ENCODE data around the gene RB1. TPM values are rescaled to one million over a fixed set of nuclear protein-coding genes. Genes with fewer than 3 reads are reported as not detected.

RB1 gene
- total and polyA plus RNA-seq, 2 donors (not counting 1 experiment from before 2014, with no cell fraction given), result 24.0 to 70.4 TPM

DNA sequence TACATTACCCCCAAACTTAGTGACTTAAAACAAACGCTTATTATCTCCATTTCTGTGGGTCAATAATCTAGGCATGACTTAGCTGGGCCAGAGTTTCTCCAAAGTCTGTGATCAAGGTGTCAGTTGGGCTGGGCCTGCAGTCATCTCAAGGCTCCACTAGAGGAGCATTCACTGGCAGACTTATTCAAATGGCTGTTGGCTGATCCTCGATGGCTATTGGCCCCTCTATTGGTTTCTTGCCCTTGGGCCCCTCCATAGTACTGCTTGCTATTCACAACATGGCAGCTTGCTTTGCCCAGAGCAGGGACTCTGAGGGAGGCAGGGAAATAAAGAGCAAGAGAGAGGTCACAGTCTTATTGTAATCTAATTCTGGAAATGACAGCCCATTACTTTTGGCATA, 171.7 kb downstream of the RB1 start:
- Histone ChIP-seq H3K4me2 (replicated peaks; ENCODE audit: low read depth, low read length, poor library complexity, severe bottlenecking) (no peak overlapping the region), H3K4me3 (ENCODE audit: control extremely low read depth in 1 of 5, extremely low read depth in 1 of 5, insufficient read depth in 1 of 5, low read depth in 2 of 5, low read length in 4 of 5) (no peak overlapping the region), H3K36me3 (replicated peaks in 1 of 2; ENCODE audit: control extremely low read depth in 1 of 2, control insufficient read depth in 1 of 2, extremely low read depth in 1 of 2, insufficient read depth in 2 of 2, low read length in 1 of 2) (peaks cover 16 to 27% of the 10 kb centered on the region in 2 experiments), H3K4me1 (ENCODE audit: control insufficient read depth in 2 of 2, insufficient read depth in 2 of 2, low read length in 2 of 2) (no peaks in the 10 kb centered on the region), H3K9me3 (ENCODE audit: control extremely low read depth in 1 of 3, control insufficient read depth in 2 of 3, insufficient read depth in 1 of 3, low read length in 2 of 3) (no peaks in the 10 kb centered on the region), H3K27ac (ENCODE audit: low read length in 2 of 2) (no peak overlapping the region), H3K79me2 (ENCODE audit: control insufficient read depth, insufficient read depth, low read length) (no peaks in the 10 kb centered on the region), H2AFZ (ENCODE audit: insufficient read depth, low read depth, low read length, poor library complexity, severe bottlenecking) (no peak overlapping the region), H3K9ac (ENCODE audit: low read length) (no peak overlapping the region), H4K20me1 (ENCODE audit: control insufficient read depth, insufficient read depth, low read length, poor library complexity, severe bottlenecking) (peaks cover 4% of the 10 kb centered on the region), H3K27me3 (replicated peaks in 1 of 4; ENCODE audit: control extremely low read depth in 1 of 4, control insufficient read depth in 3 of 4, insufficient read depth in 4 of 4, low read length in 3 of 4) (no peaks in the 10 kb centered on the region)
- whole genome bisulfite sequencing (ENCODE audit: insufficient coverage), result 100% methylated on average over 2 of the region's 2 CpGs
- ChIA-PET CTCF (interaction anchor here (3.5 kb wide), 1 partner anchor 105 kb away, joined by 12 read pairs; no protein-coding TSS in a partner anchor), POLR2A (no interaction called here)
- TF ChIP-seq, protein P1, sequence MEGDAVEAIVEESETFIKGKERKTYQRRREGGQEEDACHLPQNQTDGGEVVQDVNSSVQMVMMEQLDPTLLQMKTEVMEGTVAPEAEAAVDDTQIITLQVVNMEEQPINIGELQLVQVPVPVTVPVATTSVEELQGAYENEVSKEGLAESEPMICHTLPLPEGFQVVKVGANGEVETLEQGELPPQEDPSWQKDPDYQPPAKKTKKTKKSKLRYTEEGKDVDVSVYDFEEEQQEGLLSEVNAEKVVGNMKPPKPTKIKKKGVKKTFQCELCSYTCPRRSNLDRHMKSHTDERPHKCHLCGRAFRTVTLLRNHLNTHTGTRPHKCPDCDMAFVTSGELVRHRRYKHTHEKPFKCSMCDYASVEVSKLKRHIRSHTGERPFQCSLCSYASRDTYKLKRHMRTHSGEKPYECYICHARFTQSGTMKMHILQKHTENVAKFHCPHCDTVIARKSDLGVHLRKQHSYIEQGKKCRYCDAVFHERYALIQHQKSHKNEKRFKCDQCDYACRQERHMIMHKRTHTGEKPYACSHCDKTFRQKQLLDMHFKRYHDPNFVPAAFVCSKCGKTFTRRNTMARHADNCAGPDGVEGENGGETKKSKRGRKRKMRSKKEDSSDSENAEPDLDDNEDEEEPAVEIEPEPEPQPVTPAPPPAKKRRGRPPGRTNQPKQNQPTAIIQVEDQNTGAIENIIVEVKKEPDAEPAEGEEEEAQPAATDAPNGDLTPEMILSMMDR (IDR thresholded peaks at IDR 0.05), result no peak
- no peak for TF ChIP-seq EZH2 (IDR thresholded peaks at IDR 0.05; ENCODE audit: borderline replicate concordance, insufficient read depth, low read depth, low read length, poor library complexity, severe bottlenecking)
- ATAC-seq (ENCODE audit: low read depth) (no peak), DNase-seq (no peak)
- Mint-ChIP-seq H3K4me1 (peaks cover 17% of the 10 kb centered on the region), H3K27me3 (no peaks in the 10 kb centered on the region), H3K4me3 (no peak overlapping the region), H3K27ac (no peak overlapping the region), H3K9me3 (ENCODE audit: insufficient read depth) (no peaks in the 10 kb centered on the region)
- intact Hi-C loops (cut with micrococcal nuclease), result no loop called here

DNA sequence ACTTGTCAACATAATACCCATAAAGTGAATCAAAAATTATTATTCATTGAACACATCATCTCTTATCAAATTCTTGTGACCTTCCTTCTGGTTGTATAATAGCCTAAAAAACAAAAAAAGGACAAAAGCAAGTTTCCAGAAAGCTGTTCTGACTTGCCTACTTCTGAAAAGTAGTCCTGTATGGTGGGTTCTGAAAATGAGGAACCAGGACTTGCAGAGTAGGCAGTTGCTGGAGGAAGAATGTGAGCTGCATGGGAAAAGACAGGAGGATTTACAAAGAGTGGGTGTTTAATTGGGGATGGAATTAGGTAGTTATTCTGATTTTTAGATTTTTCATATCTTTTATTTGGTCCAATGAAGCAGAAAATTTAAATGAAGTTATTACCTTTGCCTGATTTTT, 172.7 kb downstream of the RB1 start:
- H3K27ac Mint-ChIP-seq, result no peak overlapping the region
- ATAC-seq (ENCODE audit: low read depth), result no peak

More for the DNA sequence above, 172.7 kb downstream of the RB1 start:
- Mint-ChIP-seq H3K9me3 (ENCODE audit: insufficient read depth) (no peaks in the 10 kb centered on the region), H3K4me3 (no peak overlapping the region), H3K4me1 (peaks cover 17% of the 10 kb centered on the region), H3K27me3 (no peaks in the 10 kb centered on the region)
- TF ChIP-seq EZH2 (IDR thresholded peaks at IDR 0.05; ENCODE audit: borderline replicate concordance, insufficient read depth, low read depth, low read length, poor library complexity, severe bottlenecking), result no peak
- TF ChIP-seq, protein P1 (IDR thresholded peaks at IDR 0.05), result no peak
- intact Hi-C loops (cut with micrococcal nuclease), result no loop called here
- H3K9ac ChIP-seq (ENCODE audit: low read length), result no peak overlapping the region
- no peak overlapping the region for H2AFZ ChIP-seq (ENCODE audit: insufficient read depth, low read depth, low read length, poor library complexity, severe bottlenecking)
- peaks cover 4% of the 10 kb centered on the region for H4K20me1 ChIP-seq (ENCODE audit: control insufficient read depth, insufficient read depth, low read length, poor library complexity, severe bottlenecking)
- DNase-seq, result no peak
- ChIA-PET POLR2A (interaction anchor here (0.6 kb wide), 1 partner anchor 38 kb away, joined by 3 read pairs; no protein-coding TSS in a partner anchor), CTCF (interaction anchor here (3.5 kb wide), 1 partner anchor 104 kb away, joined by 12 read pairs; no protein-coding TSS in a partner anchor)
- no peak overlapping the region for H3K4me2 ChIP-seq (replicated peaks; ENCODE audit: low read depth, low read length, poor library complexity, severe bottlenecking)
- peaks cover 16 to 32% of the 10 kb centered on the region in 2 experiments for H3K36me3 ChIP-seq (replicated peaks in 1 of 2; ENCODE audit: control extremely low read depth in 1 of 2, control insufficient read depth in 1 of 2, extremely low read depth in 1 of 2, insufficient read depth in 2 of 2, low read length in 1 of 2)
- H3K79me2 ChIP-seq (ENCODE audit: control insufficient read depth, insufficient read depth, low read length), result no peaks in the 10 kb centered on the region
- H3K4me1 ChIP-seq (ENCODE audit: control insufficient read depth in 2 of 2, insufficient read depth in 2 of 2, low read length in 2 of 2), result no peaks in the 10 kb centered on the region
- H3K27me3 ChIP-seq (replicated peaks in 1 of 4; ENCODE audit: control extremely low read depth in 1 of 4, control insufficient read depth in 3 of 4, insufficient read depth in 4 of 4, low read length in 3 of 4), result no peaks in the 10 kb centered on the region
- H3K9me3 ChIP-seq (ENCODE audit: control extremely low read depth in 1 of 3, control insufficient read depth in 2 of 3, insufficient read depth in 1 of 3, low read length in 2 of 3), result no peaks in the 10 kb centered on the region
- no peak overlapping the region for H3K27ac ChIP-seq (ENCODE audit: low read length in 2 of 2)
- H3K4me3 ChIP-seq (ENCODE audit: control extremely low read depth in 1 of 5, extremely low read depth in 1 of 5, insufficient read depth in 1 of 5, low read depth in 2 of 5, low read length in 4 of 5), result no peak overlapping the region

Data from B cell (primary cell).